Stimulated activated CD4-positive, alpha-beta T cell treated with anti-CD3 and anti-CD28 coated beads, Interleukin-1b, Interleukin-23, amount 100 ng/mL, for 4 hours (primary cell): ENCODE measurements around the gene THSD4.
"Not testable (repeated sequence)": the region's sequence is repeated elsewhere in the genome, so short reads cannot be mapped to it uniquely, and the experiment has no call there.

Source experiments
- DNase-seq, 2 donors: peaks; one replicate each; pipeline ENCODE4 v3.0.0-alpha.2; 2020; ENCODE audit warnings: low read depth in 2 of 2

The THSD4 gene

GRCh38 chr15:71256934-71257664 lies 141.8 kb downstream of the THSD4 start:
- no peak for DNase-seq

GRCh38 chr15:71259866-71260265 lies 144.6 kb downstream of the THSD4 start:
- DNase-seq = no peak

GRCh38 chr15:71261418-71261817 lies 146.1 kb downstream of the THSD4 start:
- no peak for DNase-seq

DNA sequence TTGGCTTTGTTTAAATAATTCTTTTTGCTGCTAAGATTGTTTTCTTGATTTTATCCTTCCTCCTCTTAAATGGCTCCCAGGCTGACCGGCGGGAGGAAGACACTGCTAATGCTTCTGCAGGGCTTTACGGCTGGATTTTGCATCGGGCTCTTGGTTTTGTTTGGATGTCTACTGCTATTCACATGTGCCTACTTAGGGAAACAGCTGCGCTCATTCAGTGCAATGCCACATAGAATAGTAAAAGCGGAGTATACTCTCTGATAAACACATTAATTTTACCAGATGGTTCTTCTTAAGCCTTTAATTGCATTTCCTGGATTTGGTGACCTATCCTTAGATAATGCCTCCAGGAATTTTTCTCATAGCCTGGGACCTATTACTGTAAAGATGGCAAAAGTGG lies 146.6 kb downstream of the THSD4 start:
- no peak for DNase-seq

DNA sequence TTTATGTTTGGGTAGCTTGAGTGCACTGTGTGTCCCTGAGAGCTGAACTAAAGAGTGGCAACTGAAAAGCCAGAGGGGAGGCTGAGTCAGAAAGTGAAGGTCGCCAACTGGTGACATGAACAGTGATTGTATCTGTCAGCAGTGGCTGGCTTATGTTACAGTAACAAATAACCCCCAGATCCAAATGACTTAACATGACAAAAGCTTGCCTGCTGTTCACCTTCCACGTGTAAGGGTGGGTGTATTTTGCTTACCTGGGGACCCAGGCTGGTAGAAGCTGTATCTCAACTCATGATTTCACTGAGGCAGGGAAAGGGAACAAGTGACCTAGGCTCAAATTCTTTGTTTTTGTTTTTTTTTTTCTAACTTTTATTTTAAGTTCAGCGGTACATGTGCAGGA lies 147.3 kb downstream of the THSD4 start:
- no peak for DNase-seq

DNA sequence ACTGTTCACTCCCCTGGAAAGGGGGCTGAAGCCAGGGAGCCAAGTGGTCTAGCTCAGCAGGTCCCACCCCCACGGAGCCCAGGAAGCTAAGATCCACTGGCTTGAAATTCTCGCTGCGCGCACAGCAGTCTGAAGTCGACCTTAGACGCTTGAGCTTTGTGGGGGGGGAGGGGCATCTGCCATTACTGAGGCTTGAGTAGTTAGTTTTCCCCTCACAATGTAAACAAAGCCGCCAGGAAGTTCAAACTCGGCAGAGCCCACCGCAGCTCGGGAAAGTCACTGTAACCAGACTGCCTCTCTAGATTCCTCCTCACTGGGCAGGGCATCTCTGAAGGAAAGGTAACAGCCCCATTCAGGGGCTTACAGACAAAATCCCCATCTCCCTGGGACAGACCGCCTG lies 150.3 kb downstream of the THSD4 start:
- not testable (repeated sequence) for DNase-seq

DNA sequence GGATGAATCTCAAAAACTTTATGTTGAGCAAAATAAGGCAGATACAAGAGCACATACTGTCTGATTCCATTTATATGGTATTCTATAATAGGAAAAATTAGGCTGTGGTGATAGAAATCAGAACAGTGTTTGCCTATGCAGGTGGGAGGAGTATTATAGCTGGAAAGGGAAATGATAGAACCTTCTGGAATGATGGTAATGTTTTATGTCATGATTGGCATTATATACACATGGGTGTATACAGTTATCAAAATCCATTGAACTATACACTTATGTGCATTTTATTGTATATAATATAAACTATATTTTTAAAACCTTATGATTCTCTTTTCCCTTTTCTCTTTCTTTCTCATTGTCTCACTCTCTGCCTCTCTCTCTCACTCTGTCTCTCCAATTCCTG lies 156.1 kb downstream of the THSD4 start:
- DNase-seq = no peak

DNA sequence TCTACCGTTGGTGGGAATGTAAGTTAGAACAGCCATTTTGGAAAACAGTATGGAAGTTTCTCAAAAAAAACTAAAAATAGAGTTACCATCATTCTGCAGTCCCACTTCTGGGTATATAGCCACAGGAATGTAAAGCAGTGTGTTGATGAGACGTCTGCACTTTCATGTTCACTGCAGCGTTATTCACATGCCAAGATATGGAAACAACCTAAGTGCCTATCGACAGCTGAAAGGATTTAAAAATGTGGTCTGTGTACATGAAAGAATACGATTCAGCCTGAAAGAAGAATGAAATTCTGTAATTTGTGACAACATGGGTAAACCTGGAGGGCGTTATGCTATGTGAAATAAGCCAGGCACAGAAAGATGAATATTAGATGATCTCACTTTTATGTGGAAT lies 157.7 kb downstream of the THSD4 start:
- no peak for DNase-seq

GRCh38 chr15:71273731-71274447 lies 158.6 kb downstream of the THSD4 start:
- DNase-seq = no peak

- DNase-seq = no peak
These were observed 159.2 kb downstream of the THSD4 start for GRCh38 chr15:71274448-71274798.

DNA sequence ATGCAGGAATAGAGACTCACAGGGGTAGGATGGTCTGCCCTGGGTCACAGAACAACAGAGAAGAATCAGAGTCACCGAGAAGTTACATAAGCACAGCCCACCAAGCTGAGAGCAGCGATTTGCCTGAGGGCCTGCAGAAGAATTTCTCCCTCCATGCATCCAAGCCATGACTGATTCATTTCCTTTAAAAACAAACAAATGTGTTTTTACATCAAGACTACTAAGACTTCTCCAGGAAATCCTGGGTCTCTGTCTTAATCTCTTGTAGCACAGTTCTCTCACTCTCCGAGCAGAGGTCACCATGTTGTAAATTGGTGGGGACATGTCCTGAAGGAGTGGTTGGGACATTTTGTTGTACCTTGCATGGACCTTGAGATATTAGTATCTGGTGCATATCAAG lies 159.8 kb downstream of the THSD4 start:
- DNase-seq = no peak

GRCh38 chr15:71275566-71276335 lies 160.5 kb downstream of the THSD4 start:
- DNase-seq = no peak

DNA sequence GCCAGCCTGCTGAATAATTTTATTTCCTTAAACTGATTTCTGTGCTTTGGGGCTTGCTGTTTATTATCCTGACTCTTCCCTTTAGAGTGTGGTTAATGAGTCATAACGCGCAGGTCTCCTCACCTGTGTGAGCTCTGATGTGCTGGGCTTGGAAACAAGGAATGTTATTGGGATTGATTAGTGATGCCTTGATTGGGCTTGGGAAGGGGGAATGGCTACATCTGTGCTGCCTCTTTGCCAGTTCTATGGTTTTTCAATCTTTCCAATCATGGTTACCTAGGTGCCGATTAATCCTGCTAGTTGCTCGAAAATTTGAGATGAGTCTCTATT lies 161.0 kb downstream of the THSD4 start:
- DNase-seq = no peak

GRCh38 chr15:71278989-71279756 lies 163.9 kb downstream of the THSD4 start:
- DNase-seq = no peak

GRCh38 chr15:71279757-71280141 lies 164.5 kb downstream of the THSD4 start:
- DNase-seq = no peak

DNA sequence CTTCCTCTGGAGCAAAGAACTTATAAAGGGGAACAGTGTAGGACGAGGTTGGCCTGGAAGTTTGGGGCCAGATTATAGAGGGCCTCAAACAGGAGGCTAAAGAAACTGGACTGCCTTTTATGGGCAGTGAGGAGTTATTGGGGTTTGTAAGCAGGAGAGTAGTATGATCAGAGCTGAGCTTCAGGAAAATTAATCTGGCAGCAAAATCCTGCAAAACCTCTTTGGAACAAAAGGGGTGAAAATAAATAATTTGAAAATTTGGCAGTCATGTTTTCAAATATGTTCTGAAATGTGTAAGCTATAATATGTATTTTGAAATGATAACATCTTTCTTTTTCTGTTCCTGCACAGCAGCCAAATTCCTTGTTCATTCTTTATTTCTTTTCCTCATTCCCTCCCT lies 164.9 kb downstream of the THSD4 start:
- no peak for DNase-seq

- DNase-seq = no peak
These were observed 166.0 kb downstream of the THSD4 start for GRCh38 chr15:71281256-71281655.

- DNase-seq = no peak
These were observed 166.8 kb downstream of the THSD4 start for GRCh38 chr15:71282076-71282475.

GRCh38 chr15:71288348-71288955 lies 173.2 kb downstream of the THSD4 start:
- no peak for DNase-seq

DNA sequence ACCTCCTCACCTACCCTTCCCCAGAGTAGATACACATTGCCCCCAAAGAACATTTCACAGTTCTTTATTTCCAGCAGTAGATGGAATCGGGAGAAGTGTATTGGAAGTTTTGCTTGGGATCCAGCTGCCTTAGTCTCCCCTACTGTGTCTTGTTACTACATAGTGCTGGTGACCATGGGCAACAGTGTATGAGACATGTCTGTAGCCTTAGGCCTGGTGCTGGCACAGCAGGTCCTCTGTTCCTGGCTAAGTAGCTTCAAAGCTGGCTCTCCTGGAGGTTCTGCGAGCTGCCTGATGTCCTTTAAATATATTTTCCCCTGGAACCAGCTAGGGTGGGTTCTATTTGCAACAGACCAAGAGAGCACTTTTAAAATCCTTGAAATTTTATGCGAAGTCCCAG lies 174.7 kb downstream of the THSD4 start:
- no peak for DNase-seq

- DNase-seq = no peak
These were observed 175.8 kb downstream of the THSD4 start for GRCh38 chr15:71290881-71291635.
